Stimulated activated memory B cell treated with anti-CD40 and anti-IgM and Interleukin-4, amounts not matched to agents 10 μg/mL and 1 μg/mL and 100 μg/mL, for 72 hours (primary cell): ENCODE data around the gene COG5.

ENCODE experiments used
- ATAC-seq: fragments of 150-1000 bp; cut with Tn5 transposase; 2 replicates; pipeline ENCODE4 v1.10.0; 2021
- H3K27ac Mint-ChIP-seq: one replicate; pipeline ENCODE4 v1.8.0; 2022; ENCODE audit warnings: mild to moderate bottlenecking, mixed read lengths
- H3K27me3 Mint-ChIP-seq: one replicate; pipeline ENCODE4 v1.8.0; 2022; ENCODE audit warnings: mixed read lengths
- H3K36me3 Mint-ChIP-seq: one replicate; pipeline ENCODE4 v1.8.0; 2022; ENCODE audit warnings: mixed read lengths
- H3K4me1 Mint-ChIP-seq: one replicate; pipeline ENCODE4 v1.8.0; 2022; ENCODE audit warnings: mixed read lengths
- H3K4me3 Mint-ChIP-seq: one replicate; pipeline ENCODE4 v1.8.0; 2022; ENCODE audit warnings: mild to moderate bottlenecking, moderate library complexity, mixed read lengths
- H3K9me3 Mint-ChIP-seq: one replicate; pipeline ENCODE4 v1.8.0; 2022; ENCODE audit warnings: mixed read lengths

Gene COG5

DNA sequence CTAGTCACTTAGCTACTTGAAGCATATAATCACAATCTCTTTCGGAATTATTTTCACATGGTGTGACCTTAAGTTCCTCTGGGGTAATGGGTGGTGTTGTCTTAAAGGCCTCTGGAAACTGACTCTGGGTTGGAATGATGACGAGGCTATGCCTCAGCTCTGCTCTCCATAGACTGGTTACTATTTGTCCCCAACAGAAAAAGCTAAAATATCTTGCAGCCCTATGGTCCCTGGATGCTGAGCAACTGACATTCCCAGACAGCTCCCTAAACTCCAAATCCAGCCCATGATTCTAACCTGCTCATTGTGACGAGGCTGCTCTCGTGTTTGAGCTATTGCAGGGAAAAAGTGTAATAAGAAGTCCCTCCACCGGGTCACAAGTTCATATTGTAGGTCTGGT lies 343.4 kb downstream of the COG5 start:
- no peak for ATAC-seq

DNA sequence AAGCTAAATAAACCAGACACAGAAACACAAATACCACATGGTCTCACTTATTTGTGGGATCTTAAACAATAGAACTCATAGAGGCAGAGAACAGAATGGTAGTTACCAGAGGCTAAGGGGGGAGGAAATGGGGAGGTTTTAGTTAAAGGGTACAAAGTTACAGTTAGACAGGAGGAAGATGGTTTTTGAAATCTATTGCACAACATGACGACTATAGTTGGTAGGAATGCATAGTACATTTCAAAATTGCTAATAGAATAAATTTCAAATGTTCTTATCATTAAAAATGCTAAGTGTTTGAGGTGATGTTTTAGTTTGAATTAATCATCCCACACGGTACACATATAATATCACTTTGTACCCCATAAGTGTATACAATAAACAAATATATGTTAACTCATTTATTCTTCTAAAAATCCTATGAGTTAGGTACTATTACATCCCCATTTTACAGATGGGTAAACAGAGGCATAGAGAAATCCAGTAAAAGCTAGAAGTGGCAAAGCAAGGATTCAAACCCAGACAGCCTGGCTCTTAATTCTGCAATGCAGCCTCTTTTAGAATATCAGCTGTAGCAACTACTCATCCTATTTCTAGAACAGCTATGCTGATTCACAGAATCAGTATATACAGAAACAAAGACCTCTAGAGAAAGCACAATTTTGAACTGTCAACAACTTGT lies 344.0 kb downstream of the COG5 start:
- H3K36me3 Mint-ChIP-seq, result peaks cover 58% of the 10 kb centered on the region
- no peaks in the 10 kb centered on the region for H3K27me3 Mint-ChIP-seq
- H3K27ac Mint-ChIP-seq, result no peak overlapping the region
- H3K4me3 Mint-ChIP-seq, result no peak overlapping the region
- ATAC-seq, result no peak
- no peaks in the 10 kb centered on the region for H3K4me1 Mint-ChIP-seq
- H3K9me3 Mint-ChIP-seq, result peaks cover 13% of the 10 kb centered on the region

More for the DNA sequence above, 343.4 kb downstream of the COG5 start:
- Mint-ChIP-seq H3K9me3 (peaks cover 9% of the 10 kb centered on the region), H3K27me3 (no peaks in the 10 kb centered on the region), H3K36me3 (peaks cover 55% of the 10 kb centered on the region), H3K4me3 (no peak overlapping the region), H3K27ac (no peak overlapping the region), H3K4me1 (no peaks in the 10 kb centered on the region)

DNA sequence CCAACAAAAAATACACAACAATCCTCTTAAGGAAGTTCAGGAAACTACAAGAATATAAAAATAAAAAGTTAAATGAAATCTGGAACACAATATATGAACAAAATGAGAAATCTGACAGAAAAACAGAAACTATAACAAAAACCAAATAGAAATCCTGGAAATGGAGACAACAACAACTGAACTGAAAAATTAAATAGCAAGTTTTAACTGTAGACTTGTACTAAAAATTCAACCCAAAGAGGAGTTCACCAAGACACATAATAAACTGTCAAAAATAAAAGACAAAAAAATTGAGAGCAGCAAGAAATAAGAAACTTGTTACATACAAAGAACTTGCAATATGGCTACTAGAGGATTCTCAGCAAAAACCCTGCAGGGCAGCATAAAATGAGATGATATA lies 349.8 kb downstream of the COG5 start:
- ATAC-seq, result no peak
- H3K4me1 Mint-ChIP-seq, result peaks cover 12% of the 10 kb centered on the region
- peaks cover 19% of the 10 kb centered on the region for H3K9me3 Mint-ChIP-seq
- H3K27ac Mint-ChIP-seq, result no peak overlapping the region
- H3K27me3 Mint-ChIP-seq, result no peaks in the 10 kb centered on the region
- H3K36me3 Mint-ChIP-seq, result peaks cover 74% of the 10 kb centered on the region
- no peak overlapping the region for H3K4me3 Mint-ChIP-seq

DNA sequence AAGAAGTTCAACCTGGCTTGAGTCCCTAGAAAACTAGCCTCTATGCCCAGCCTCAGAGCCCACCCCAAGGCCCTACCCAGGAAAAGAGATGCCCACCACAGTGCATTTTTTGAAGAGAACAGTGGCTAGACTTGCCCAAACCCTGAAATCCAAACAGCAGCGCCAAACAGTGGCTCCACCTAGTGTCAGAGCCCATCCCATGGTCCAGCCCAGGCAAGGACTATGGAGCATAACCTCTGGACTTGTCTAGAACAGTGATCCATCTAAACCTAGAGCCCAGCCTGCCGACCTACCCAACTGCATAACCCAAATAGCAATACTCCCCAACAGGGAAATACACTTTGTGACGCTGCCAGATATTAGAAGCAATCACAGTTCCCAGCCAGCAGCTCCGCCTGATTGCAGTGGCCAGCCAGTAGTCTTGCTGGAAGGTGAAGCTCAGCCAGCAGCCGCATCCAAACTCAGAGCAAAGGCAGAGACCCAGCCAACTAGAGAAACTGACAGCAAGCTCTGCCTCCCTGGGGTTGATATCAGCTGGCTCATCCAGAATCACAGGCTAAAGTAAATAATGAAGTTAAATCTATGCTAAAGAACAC lies 350.4 kb downstream of the COG5 start:
- no peak overlapping the region for H3K4me3 Mint-ChIP-seq
- no peak for ATAC-seq
- H3K9me3 Mint-ChIP-seq, result peaks cover 19% of the 10 kb centered on the region
- peaks cover 12% of the 10 kb centered on the region for H3K4me1 Mint-ChIP-seq
- no peak overlapping the region for H3K27ac Mint-ChIP-seq
- H3K36me3 Mint-ChIP-seq, result peaks cover 69% of the 10 kb centered on the region
- no peaks in the 10 kb centered on the region for H3K27me3 Mint-ChIP-seq

- no peak for ATAC-seq
- Mint-ChIP-seq H3K4me1 (peaks cover 12% of the 10 kb centered on the region), H3K27ac (no peak overlapping the region), H3K4me3 (no peak overlapping the region), H3K27me3 (no peaks in the 10 kb centered on the region), H3K9me3 (peaks cover 19% of the 10 kb centered on the region), H3K36me3 (peaks cover 65% of the 10 kb centered on the region)
Measured at GRCh38 chr7:107212725-107213124, 351.0 kb downstream of the COG5 start.

DNA sequence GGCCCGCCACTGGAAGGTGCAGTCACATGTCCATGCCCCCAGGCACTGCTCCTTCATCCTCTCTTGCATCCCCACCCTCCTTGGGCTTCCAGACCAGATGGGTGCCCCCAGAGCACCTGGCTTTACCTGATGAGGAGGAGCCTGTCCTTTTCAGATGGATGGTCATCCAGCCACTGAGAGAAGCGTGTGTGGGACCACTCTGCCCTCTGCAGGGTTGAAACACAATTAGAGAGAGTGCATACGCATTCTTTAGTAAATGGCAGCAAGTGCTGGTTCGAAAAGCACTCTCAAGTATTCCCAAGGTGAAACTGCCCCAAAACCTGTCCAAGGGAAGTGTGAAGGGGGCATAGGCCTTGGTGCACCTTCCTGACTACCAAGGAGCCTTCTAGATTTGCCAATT lies 353.3 kb downstream of the COG5 start:
- Mint-ChIP-seq H3K9me3 (peaks cover 13% of the 10 kb centered on the region), H3K27ac (no peak overlapping the region), H3K36me3 (peaks cover 58% of the 10 kb centered on the region), H3K4me3 (no peak overlapping the region), H3K4me1 (peaks cover 12% of the 10 kb centered on the region), H3K27me3 (no peaks in the 10 kb centered on the region)
- no peak for ATAC-seq

DNA sequence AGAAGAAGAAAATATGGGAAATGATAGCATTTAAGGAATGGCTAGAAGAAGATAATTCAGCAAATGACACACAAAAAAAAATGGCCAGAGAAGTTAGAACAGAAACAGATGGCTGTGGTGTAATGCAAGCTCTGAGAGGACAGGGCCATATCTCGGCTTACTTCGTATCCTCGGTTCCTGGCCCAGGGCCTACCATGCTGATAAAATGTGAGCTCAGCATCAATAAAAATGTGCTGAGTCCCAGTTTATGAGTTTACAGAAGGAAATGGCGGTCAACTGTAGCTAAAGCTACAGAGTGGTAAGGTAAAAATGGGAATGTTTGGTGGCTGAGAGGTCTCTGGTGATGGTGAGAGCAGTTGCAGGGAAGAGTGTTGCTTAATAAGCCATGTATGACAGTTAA lies 354.2 kb downstream of the COG5 start:
- H3K4me3 Mint-ChIP-seq, result no peak overlapping the region
- peaks cover 58% of the 10 kb centered on the region for H3K36me3 Mint-ChIP-seq
- no peaks in the 10 kb centered on the region for H3K27me3 Mint-ChIP-seq
- no peak overlapping the region for H3K27ac Mint-ChIP-seq
- no peak for ATAC-seq
- peaks cover 12% of the 10 kb centered on the region for H3K4me1 Mint-ChIP-seq
- peaks cover 7% of the 10 kb centered on the region for H3K9me3 Mint-ChIP-seq

GRCh38 chr7:107208563-107208962 lies 355.2 kb downstream of the COG5 start:
- H3K4me1 Mint-ChIP-seq, result peaks cover 12% of the 10 kb centered on the region
- no peak overlapping the region for H3K4me3 Mint-ChIP-seq
- H3K36me3 Mint-ChIP-seq, result peaks cover 60% of the 10 kb centered on the region
- peaks cover 2% of the 10 kb centered on the region for H3K9me3 Mint-ChIP-seq
- ATAC-seq, result no peak
- H3K27me3 Mint-ChIP-seq, result no peaks in the 10 kb centered on the region
- no peak overlapping the region for H3K27ac Mint-ChIP-seq

DNA sequence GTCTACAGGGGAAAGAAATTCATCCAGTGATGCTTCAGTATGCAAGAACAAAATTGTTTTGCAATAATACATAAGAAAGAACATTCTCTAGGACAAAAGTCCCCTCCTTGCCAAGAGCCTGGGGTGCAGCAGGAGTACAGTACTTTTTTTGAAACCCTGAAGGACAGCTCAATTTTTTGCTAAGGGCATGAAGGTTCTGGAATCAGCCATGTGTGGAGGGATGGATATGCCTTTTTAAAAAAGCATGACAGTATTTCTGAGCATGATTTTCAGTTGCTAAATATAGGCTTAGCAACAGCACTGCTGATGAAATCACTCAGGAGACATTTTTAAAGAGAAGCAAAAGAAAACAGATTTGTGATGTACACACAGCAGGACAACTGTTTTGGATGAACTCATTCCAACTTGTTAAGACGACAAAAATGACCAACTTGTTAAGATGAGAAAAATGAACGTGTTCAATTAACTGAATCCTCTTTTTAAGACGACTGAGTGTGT lies 355.6 kb downstream of the COG5 start:
- no peaks in the 10 kb centered on the region for H3K27me3 Mint-ChIP-seq
- H3K4me1 Mint-ChIP-seq, result peaks cover 8% of the 10 kb centered on the region
- no peak for ATAC-seq
- no peaks in the 10 kb centered on the region for H3K9me3 Mint-ChIP-seq
- no peak overlapping the region for H3K27ac Mint-ChIP-seq
- peaks cover 57% of the 10 kb centered on the region for H3K36me3 Mint-ChIP-seq
- no peak overlapping the region for H3K4me3 Mint-ChIP-seq

DNA sequence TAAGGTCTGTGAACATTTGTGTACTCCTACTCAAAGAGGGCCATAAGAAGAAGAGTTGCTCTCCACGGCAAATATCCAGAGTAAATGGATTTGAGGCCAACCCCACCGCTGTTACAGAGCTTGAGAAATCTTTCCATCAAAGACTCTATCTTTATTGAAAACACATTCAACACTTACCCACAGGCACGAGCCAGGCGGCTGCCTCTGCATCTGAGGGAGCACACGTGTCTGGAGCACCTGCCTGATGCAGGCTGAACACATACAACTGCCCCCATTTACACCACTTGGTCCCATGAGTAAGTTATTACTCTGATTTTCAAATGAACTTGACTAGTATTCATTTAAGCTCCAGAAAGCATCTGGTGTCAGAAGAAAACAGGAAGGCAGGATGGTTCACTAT lies 356.3 kb downstream of the COG5 start:
- Mint-ChIP-seq H3K9me3 (no peaks in the 10 kb centered on the region), H3K27me3 (no peaks in the 10 kb centered on the region), H3K4me3 (no peak overlapping the region), H3K27ac (no peak overlapping the region), H3K4me1 (peaks cover 2% of the 10 kb centered on the region), H3K36me3 (peaks cover 56% of the 10 kb centered on the region)
- no peak for ATAC-seq

- H3K4me1 Mint-ChIP-seq, result no peaks in the 10 kb centered on the region
- no peaks in the 10 kb centered on the region for H3K27me3 Mint-ChIP-seq
- no peaks in the 10 kb centered on the region for H3K9me3 Mint-ChIP-seq
- H3K27ac Mint-ChIP-seq, result no peak overlapping the region
- H3K4me3 Mint-ChIP-seq, result no peak overlapping the region
- ATAC-seq, result no peak
- H3K36me3 Mint-ChIP-seq, result peaks cover 54% of the 10 kb centered on the region
Measured at GRCh38 chr7:107206706-107207105, 357.0 kb downstream of the COG5 start.

GRCh38 chr7:107206136-107206535 lies 357.6 kb downstream of the COG5 start:
- Mint-ChIP-seq H3K27me3 (no peaks in the 10 kb centered on the region), H3K36me3 (peaks cover 54% of the 10 kb centered on the region), H3K4me3 (no peak overlapping the region), H3K9me3 (no peaks in the 10 kb centered on the region), H3K4me1 (no peaks in the 10 kb centered on the region), H3K27ac (no peak overlapping the region)
- no peak for ATAC-seq

DNA sequence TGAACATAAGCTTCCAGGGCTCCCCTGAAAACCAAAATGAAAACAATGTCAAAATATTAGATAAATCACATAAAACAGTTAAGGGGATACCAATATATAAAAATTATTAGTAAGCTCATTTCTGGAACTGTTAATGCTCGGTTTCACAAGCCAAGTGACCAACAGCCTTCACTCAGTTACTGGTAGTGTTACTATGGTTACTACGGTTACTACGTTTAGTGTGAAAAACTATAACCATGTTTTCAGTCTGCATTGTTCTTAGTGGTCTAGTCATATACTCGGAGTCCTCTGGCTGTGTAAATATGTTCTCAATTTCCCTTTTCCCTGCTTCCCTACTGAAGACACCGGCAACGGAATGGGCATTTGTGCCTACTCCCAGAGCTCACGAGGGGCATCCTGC lies 360.1 kb downstream of the COG5 start:
- Mint-ChIP-seq H3K9me3 (no peaks in the 10 kb centered on the region), H3K4me3 (no peak overlapping the region), H3K27ac (no peak overlapping the region), H3K27me3 (no peaks in the 10 kb centered on the region), H3K36me3 (peaks cover 52% of the 10 kb centered on the region), H3K4me1 (no peaks in the 10 kb centered on the region)
- ATAC-seq, result no peak

- Mint-ChIP-seq H3K36me3 (peaks cover 57% of the 10 kb centered on the region), H3K27me3 (no peaks in the 10 kb centered on the region), H3K4me1 (no peaks in the 10 kb centered on the region), H3K27ac (no peak overlapping the region), H3K9me3 (no peaks in the 10 kb centered on the region), H3K4me3 (no peak overlapping the region)
- ATAC-seq, result no peak
Measured at GRCh38 chr7:107201795-107202450, 361.8 kb downstream of the COG5 start.

DNA sequence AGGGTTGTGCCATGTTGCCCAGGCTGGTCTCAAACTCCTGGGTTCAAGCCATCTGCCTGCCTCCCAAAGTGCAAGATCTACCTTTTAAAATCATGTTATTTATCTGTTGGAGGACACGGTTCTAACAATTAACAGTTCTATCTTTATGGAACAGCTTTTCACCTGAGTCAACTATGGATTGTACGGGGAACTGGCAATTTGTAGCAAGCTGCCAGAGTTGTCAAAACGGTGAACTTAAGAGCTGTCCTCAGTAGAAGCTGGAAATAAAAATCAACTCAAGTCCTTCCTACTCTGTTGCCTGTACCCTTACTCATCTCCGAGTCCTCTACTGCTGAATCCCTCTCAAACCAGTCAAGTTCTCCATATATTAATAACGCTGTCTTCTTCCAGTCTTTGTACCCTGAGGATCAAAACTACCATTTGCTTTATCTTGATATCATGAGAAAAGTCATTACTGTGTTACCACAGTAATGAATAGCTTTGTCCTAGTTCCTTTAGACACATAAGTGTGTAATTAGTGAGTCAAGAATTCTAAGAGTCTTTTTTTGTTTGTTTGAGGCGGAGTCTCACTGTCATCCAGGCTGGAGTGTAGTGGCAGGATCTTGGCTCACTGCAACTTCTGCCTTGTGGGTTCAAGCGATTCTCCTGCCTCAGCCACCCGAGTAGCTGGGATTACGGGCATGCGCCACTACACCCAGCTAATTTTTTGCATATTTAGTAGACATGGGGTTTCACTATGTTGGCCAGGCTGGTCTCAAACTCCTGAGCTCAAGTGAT lies 366.7 kb downstream of the COG5 start:
- Mint-ChIP-seq H3K4me3 (no peak overlapping the region), H3K4me1 (no peaks in the 10 kb centered on the region), H3K27me3 (no peaks in the 10 kb centered on the region), H3K27ac (no peak overlapping the region), H3K36me3 (peaks cover 43% of the 10 kb centered on the region), H3K9me3 (no peaks in the 10 kb centered on the region)
- no peak for ATAC-seq
